ENCODE data around the gene EPN1. TPM values are rescaled to one million over a fixed set of nuclear protein-coding genes. Genes with fewer than 3 reads are reported as not detected.

Gene EPN1
- polyA plus RNA-seq, 4 donors = 149 to 193 (median 168) TPM

GRCh38 chr19:55669418-55670279, 5.4 kb upstream of the EPN1 start:
- WGBS, 3 donors = 85 to 88% (median 87%) methylated on average over 40 to 43 of the region's 43 CpGs
- Histone ChIP-seq H3K27me3 (ENCODE audit: control insufficient read depth in 3 of 3, insufficient read depth in 3 of 3, low read length in 3 of 3) (no peaks in the 10 kb centered on the region), H3K4me1 (ENCODE audit: control insufficient read depth in 3 of 3, insufficient read depth in 2 of 3, low read depth in 1 of 3, low read length in 2 of 3) (peaks cover 2 to 29% (median 6%) of the 10 kb centered on the region in 3 donors)

DNA sequence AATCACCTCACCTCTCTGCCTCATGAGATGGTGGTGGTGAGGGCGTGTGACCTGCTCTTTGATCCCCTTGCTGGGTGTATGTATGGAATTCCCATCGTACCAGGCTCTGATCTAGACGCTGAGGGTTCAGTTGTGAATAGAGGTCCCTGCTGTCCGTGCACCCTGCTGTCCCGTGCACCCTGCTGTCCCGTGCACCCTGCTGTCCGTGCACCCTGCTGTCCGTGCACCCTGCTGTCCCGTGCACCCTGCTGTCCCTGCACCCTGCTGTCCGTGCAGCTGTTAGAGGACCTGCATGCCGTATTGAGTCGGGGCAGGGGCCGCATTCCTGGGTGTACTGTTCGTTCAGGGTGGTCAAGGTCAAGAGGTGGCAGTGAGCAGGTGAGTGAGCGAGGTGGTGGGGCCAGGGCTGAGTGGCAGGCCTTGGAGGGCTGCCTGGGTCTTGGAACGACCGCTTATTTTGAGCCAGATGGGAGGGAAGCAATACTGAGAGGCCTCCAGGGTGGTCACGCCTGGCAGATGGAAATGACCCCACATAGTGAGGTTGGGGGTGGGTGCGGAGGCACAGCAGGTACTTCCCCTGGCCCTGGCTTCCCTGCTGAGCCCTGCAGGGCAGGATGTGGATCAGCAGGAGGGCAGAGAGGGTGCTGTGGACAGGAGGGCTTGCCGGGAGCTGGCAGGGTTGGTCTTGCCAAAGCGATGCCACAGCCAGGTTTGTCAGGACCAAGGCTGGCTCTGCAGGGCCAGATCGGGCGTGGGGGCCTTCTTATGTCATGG, 4.6 kb upstream of the EPN1 start:
- 71 to 77% (median 74%) methylated on average over 23 of the region's 23 CpGs for WGBS, 3 donors
- no peak for DNase-seq
- FAIRE-seq = no peak
- Histone ChIP-seq H3K4me1 (ENCODE audit: control insufficient read depth in 3 of 3, insufficient read depth in 2 of 3, low read depth in 1 of 3, low read length in 2 of 3) (peaks cover 2 to 29% (median 6%) of the 10 kb centered on the region in 3 donors), H3K4me3 (ENCODE audit: low read depth in 1 of 3, low read length in 3 of 3) (no peak overlapping the region), H3K36me3 (ENCODE audit: control insufficient read depth in 3 of 3, insufficient read depth in 2 of 3, low read depth in 1 of 3, low read length in 3 of 3) (peaks cover 30 to 79% (median 33%) of the 10 kb centered on the region in 3 donors), H3K27ac (ENCODE audit: low read depth in 1 of 3, low read length in 2 of 3) (no peak overlapping the region), H3K9me3 (ENCODE audit: control insufficient read depth in 2 of 2, insufficient read depth in 1 of 2, low read depth in 1 of 2, low read length in 1 of 2) (no peaks in the 10 kb centered on the region), H3K27me3 (ENCODE audit: control insufficient read depth in 3 of 3, insufficient read depth in 3 of 3, low read length in 3 of 3) (no peaks in the 10 kb centered on the region)

More at GRCh38 chr19:55669418-55670279, 5.4 kb upstream of the EPN1 start:
- Histone ChIP-seq H3K27ac (ENCODE audit: low read depth in 1 of 3, low read length in 2 of 3) (peak overlapping the region in 1 of 3 donors; percentile 12), H3K36me3 (ENCODE audit: control insufficient read depth in 3 of 3, insufficient read depth in 2 of 3, low read depth in 1 of 3, low read length in 3 of 3) (peaks cover 30 to 86% (median 33%) of the 10 kb centered on the region in 3 donors), H3K9me3 (ENCODE audit: control insufficient read depth in 2 of 2, insufficient read depth in 1 of 2, low read depth in 1 of 2, low read length in 1 of 2) (no peaks in the 10 kb centered on the region), H3K4me3 (ENCODE audit: low read depth in 1 of 3, low read length in 3 of 3) (no peak overlapping the region)
- FAIRE-seq (no peak), DNase-seq (no peak)

- DNase-seq = no peak
- 59 to 73% (median 62%) methylated on average over 2 of the region's 2 CpGs for WGBS, 3 donors
- Histone ChIP-seq H3K27me3 (ENCODE audit: control insufficient read depth in 3 of 3, insufficient read depth in 3 of 3, low read length in 3 of 3) (no peaks in the 10 kb centered on the region), H3K4me3 (ENCODE audit: low read depth in 1 of 3, low read length in 3 of 3) (no peak overlapping the region), H3K27ac (ENCODE audit: low read depth in 1 of 3, low read length in 2 of 3) (no peak overlapping the region), H3K36me3 (ENCODE audit: control insufficient read depth in 3 of 3, insufficient read depth in 2 of 3, low read depth in 1 of 3, low read length in 3 of 3) (peaks cover 29 to 73% (median 30%) of the 10 kb centered on the region in 3 donors), H3K4me1 (ENCODE audit: control insufficient read depth in 3 of 3, insufficient read depth in 2 of 3, low read depth in 1 of 3, low read length in 2 of 3) (peaks cover 2 to 29% (median 6%) of the 10 kb centered on the region in 3 donors), H3K9me3 (ENCODE audit: control insufficient read depth in 2 of 2, insufficient read depth in 1 of 2, low read depth in 1 of 2, low read length in 1 of 2) (no peaks in the 10 kb centered on the region)
- FAIRE-seq = no peak
Measured at GRCh38 chr19:55671054-55671378, 4.0 kb upstream of the EPN1 start.

- WGBS, 3 donors = 84 to 86% (median 86%) methylated on average over 5 of the region's 5 CpGs
- Histone ChIP-seq H3K27ac (ENCODE audit: low read depth in 1 of 3, low read length in 2 of 3) (no peak overlapping the region), H3K4me3 (ENCODE audit: low read depth in 1 of 3, low read length in 3 of 3) (no peak overlapping the region), H3K9me3 (ENCODE audit: control insufficient read depth in 2 of 2, insufficient read depth in 1 of 2, low read depth in 1 of 2, low read length in 1 of 2) (no peaks in the 10 kb centered on the region), H3K4me1 (ENCODE audit: control insufficient read depth in 3 of 3, insufficient read depth in 2 of 3, low read depth in 1 of 3, low read length in 2 of 3) (peaks cover 0 to 28% (median 8%) of the 10 kb centered on the region in 3 donors), H3K27me3 (ENCODE audit: control insufficient read depth in 3 of 3, insufficient read depth in 3 of 3, low read length in 3 of 3) (no peaks in the 10 kb centered on the region), H3K36me3 (ENCODE audit: control insufficient read depth in 3 of 3, insufficient read depth in 2 of 3, low read depth in 1 of 3, low read length in 3 of 3) (peaks cover 19 to 65% (median 27%) of the 10 kb centered on the region in 3 donors)
- DNase-seq (no peak), FAIRE-seq (no peak)
Measured at GRCh38 chr19:55672418-55672817, 2.6 kb upstream of the EPN1 start.

DNA sequence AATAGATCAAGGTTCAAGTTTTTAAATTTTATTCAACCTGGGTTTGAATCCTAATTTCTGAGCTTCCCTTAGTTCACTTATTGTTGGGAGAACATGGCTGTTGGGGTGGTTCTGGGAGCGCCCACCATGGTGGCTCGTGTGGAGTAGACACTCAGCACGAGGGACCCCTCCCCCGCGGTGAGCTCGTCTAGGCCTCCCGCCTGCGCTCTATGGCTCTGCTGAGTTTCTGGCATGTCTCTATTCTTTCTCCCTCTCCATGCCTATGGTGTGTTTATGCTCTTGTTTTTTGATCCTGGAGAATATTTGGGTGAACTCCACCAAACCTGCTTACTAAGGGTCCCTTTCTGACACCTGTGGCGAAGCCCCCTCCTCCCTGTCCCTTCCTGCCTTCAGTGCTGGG, 1.6 kb upstream of the EPN1 start:
- peaks cover 4 to 31% (median 11%) of the 10 kb centered on the region in 3 donors for H3K4me1 ChIP-seq (ENCODE audit: control insufficient read depth in 3 of 3, insufficient read depth in 2 of 3, low read depth in 1 of 3, low read length in 2 of 3)
- H3K27ac ChIP-seq (ENCODE audit: low read depth in 1 of 3, low read length in 2 of 3) = no peak overlapping the region
- peaks cover 19 to 62% (median 26%) of the 10 kb centered on the region in 3 donors for H3K36me3 ChIP-seq (ENCODE audit: control insufficient read depth in 3 of 3, insufficient read depth in 2 of 3, low read depth in 1 of 3, low read length in 3 of 3)

DNA sequence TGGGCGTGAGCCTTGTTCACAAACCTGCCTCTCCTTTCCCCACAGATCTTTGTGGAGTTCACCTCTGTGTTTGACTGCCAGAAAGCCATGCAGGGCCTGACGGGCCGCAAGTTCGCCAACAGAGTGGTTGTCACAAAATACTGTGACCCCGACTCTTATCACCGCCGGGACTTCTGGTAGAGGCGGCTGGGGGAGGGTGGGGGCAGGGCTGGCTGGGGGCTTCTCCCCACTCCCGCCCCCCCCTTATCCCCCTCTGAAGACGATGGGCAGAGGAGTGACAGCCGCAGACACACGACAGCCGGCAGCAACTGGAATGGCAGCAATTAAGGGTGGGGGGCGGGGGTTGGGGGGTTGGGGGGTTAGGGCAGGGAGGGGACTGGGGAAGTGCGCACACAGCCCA, 1.1 kb upstream of the EPN1 start:
- DNase-seq = no peak
- H3K27me3 ChIP-seq (ENCODE audit: control insufficient read depth in 3 of 3, insufficient read depth in 3 of 3, low read length in 3 of 3) = no peaks in the 10 kb centered on the region
- no peaks in the 10 kb centered on the region for H3K9me3 ChIP-seq (ENCODE audit: control insufficient read depth in 2 of 2, insufficient read depth in 1 of 2, low read depth in 1 of 2, low read length in 1 of 2)
- H3K4me3 ChIP-seq (ENCODE audit: low read depth in 1 of 3, low read length in 3 of 3) = no peak overlapping the region
- H3K36me3 ChIP-seq (ENCODE audit: control insufficient read depth in 3 of 3, insufficient read depth in 2 of 3, low read depth in 1 of 3, low read length in 3 of 3) = peaks cover 20 to 62% (median 21%) of the 10 kb centered on the region in 3 donors
- FAIRE-seq = no peak
- H3K4me1 ChIP-seq (ENCODE audit: control insufficient read depth in 3 of 3, insufficient read depth in 2 of 3, low read depth in 1 of 3, low read length in 2 of 3) = peaks cover 5 to 34% (median 11%) of the 10 kb centered on the region in 3 donors
- H3K27ac ChIP-seq (ENCODE audit: low read depth in 1 of 3, low read length in 2 of 3) = no peak overlapping the region
- 72 to 76% (median 73%) methylated on average over 8 to 15 of the region's 15 CpGs for WGBS, 3 donors

More for the DNA sequence above, 1.6 kb upstream of the EPN1 start:
- 80 to 82% (median 81%) methylated on average over 9 of the region's 9 CpGs for WGBS, 3 donors
- DNase-seq = no peak
- Histone ChIP-seq H3K9me3 (ENCODE audit: control insufficient read depth in 2 of 2, insufficient read depth in 1 of 2, low read depth in 1 of 2, low read length in 1 of 2) (no peaks in the 10 kb centered on the region), H3K4me3 (ENCODE audit: low read depth in 1 of 3, low read length in 3 of 3) (no peak overlapping the region), H3K27me3 (ENCODE audit: control insufficient read depth in 3 of 3, insufficient read depth in 3 of 3, low read length in 3 of 3) (no peaks in the 10 kb centered on the region)
- FAIRE-seq = no peak

DNA sequence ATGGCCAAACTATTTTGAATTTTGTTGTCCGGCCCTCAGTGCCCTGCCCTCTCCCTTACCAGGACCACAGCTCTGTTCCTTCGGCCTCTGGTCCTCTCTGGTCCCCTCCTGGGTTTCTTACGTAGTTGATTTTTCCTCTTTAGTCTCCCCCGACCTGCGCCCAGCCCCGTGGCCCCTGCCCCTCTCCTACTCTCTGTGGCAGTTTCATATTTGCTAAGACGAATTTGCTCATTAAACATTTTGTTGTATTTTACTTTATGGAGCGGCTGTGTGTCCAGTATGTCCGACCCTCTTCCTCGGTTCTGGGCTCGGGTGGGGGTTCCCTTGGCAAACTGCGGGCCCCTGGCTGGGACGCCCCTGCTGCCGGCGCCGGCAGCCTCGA, 576 bp upstream of the EPN1 start:
- Histone ChIP-seq H3K4me3 (ENCODE audit: low read depth in 1 of 3, low read length in 3 of 3) (peak overlapping the region; percentile 34 to 94 (median 79)), H3K36me3 (ENCODE audit: control insufficient read depth in 3 of 3, insufficient read depth in 2 of 3, low read depth in 1 of 3, low read length in 3 of 3) (peaks cover 17 to 62% (median 20%) of the 10 kb centered on the region in 3 donors), H3K27ac (ENCODE audit: low read depth in 1 of 3, low read length in 2 of 3) (peak overlapping the region; percentile 63 to 92 (median 67)), H3K9me3 (ENCODE audit: control insufficient read depth in 2 of 2, insufficient read depth in 1 of 2, low read depth in 1 of 2, low read length in 1 of 2) (no peaks in the 10 kb centered on the region), H3K27me3 (ENCODE audit: control insufficient read depth in 3 of 3, insufficient read depth in 3 of 3, low read length in 3 of 3) (no peaks in the 10 kb centered on the region), H3K4me1 (ENCODE audit: control insufficient read depth in 3 of 3, insufficient read depth in 2 of 3, low read depth in 1 of 3, low read length in 2 of 3) (peaks cover 6 to 38% (median 11%) of the 10 kb centered on the region in 3 donors)
- DNase-seq = no peak
- WGBS, 3 donors = 22 to 28% (median 26%) methylated on average over 16 to 17 of the region's 17 CpGs
- FAIRE-seq = no peak

GRCh38 chr19:55675661-55676354, 782 bp downstream of the EPN1 start:
- Histone ChIP-seq H3K27me3 (ENCODE audit: control insufficient read depth in 3 of 3, insufficient read depth in 3 of 3, low read length in 3 of 3) (no peaks in the 10 kb centered on the region), H3K4me3 (ENCODE audit: low read depth in 1 of 3, low read length in 3 of 3) (peak overlapping the region; percentile 79 to 98 (median 94)), H3K4me1 (ENCODE audit: control insufficient read depth in 3 of 3, insufficient read depth in 2 of 3, low read depth in 1 of 3, low read length in 2 of 3) (peaks cover 6 to 42% (median 11%) of the 10 kb centered on the region in 3 donors), H3K36me3 (ENCODE audit: control insufficient read depth in 3 of 3, insufficient read depth in 2 of 3, low read depth in 1 of 3, low read length in 3 of 3) (peaks cover 12 to 62% (median 15%) of the 10 kb centered on the region in 3 donors), H3K27ac (ENCODE audit: low read depth in 1 of 3, low read length in 2 of 3) (peak overlapping the region; percentile 80 to 92 (median 92)), H3K9me3 (ENCODE audit: control insufficient read depth in 2 of 2, insufficient read depth in 1 of 2, low read depth in 1 of 2, low read length in 1 of 2) (no peaks in the 10 kb centered on the region)
- 3 to 11% (median 6%) methylated on average over 16 of the region's 16 CpGs for WGBS, 3 donors
- FAIRE-seq (no peak), DNase-seq (peak in 1 of 2 donors; percentile 30)
